ENCODE data around the gene PIK3R1. TPM values are rescaled to one million over a fixed set of nuclear protein-coding genes. Genes with fewer than 3 reads are reported as not detected.

The PIK3R1 gene
- total and polyA plus RNA-seq, 10 of the 15 experiments (the other 5 are each of a cell fraction or from before 2014, with no cell fraction given) = 7.8 to 38.4 (median 15.7) TPM

DNA sequence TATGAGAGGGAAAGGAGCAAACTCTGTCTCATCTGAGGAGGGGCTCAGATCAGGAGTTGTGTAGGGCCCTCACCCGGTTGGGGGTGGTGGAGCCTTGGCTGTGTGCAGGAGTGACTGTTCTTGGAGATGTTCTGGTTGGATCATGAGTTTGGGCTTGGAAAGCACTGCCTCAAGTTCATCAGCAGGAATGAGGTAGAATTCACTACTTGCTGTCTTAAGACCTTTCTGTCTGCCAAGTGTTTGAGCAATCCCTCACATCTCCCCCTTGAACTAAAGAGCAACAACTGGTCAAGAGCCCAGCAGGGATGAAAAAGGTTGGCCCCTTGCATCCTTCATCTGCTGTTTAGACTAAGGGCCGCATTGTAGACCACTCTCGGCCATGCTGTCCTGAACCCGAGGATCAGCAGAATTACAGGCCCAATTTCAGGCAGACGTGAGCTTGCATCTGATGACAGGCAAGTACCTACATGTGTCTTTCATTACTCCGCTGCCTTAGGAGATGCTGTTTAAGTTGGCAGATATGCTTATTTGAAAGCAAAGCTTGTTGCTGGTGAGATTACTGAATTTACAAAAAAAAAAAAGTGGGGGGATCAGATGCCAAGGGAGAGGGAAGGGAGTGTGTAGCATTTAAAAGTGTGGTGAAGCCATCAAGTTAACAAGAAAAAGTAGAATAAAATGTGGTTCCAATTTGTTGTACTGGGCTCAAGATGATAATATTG, 36.4 kb downstream of the PIK3R1 start:
- BruUV-seq (replicated peaks) = no TSS peak
- ChIA-PET POLR2A (interaction anchor here (0.6 to 0.7 kb wide), 2 partner anchors 99 to 994 kb away, joined by 3 read pairs; no protein-coding TSS in a partner anchor), CTCF (interaction anchor here (0.6 to 6.6 kb wide), 20 partner anchors 10 to 1051 kb away, joined by 3 to 73 read pairs (median 4); partner anchors contain the start of gene PIK3R1), RAD21 (ENCODE audit: unreplicated experiment) (interaction anchor here (0.7 to 2.3 kb wide), 11 partner anchors 8 to 1095 kb away, joined by 3 to 22 read pairs (median 5); no protein-coding TSS in a partner anchor), SMC1A (ENCODE audit: uncharacterized antibody, unreplicated experiment) (interaction anchor here (0.6 to 9.9 kb wide), 17 partner anchors 10 to 1005 kb away, joined by 3 to 118 read pairs (median 4); no protein-coding TSS in a partner anchor)
- in situ Hi-C loops (cut with MboI) (loop anchor here (5.0 kb wide), 1 partner anchor 1005 kb away; no protein-coding TSS in a partner anchor), intact Hi-C loops (cut with micrococcal nuclease; ENCODE audit: unreplicated experiment) (loop anchor here (1.0 to 10.0 kb wide), 5 partner anchors 445 to 1097 kb away; no protein-coding TSS in a partner anchor)
- Histone ChIP-seq H3K4me1 (ENCODE audit: control insufficient read depth, insufficient read depth, low read length) (no peaks in the 10 kb centered on the region), H3K36me3 (ENCODE audit: control insufficient read depth in 2 of 2, insufficient read depth in 2 of 2, low read length in 1 of 2) (no peaks in the 10 kb centered on the region), H3K27ac (ENCODE audit: control insufficient read depth, insufficient read depth) (no peak overlapping the region), H3K79me2 (ENCODE audit: control insufficient read depth, insufficient read depth, low read length) (peaks cover 19% of the 10 kb centered on the region), H3K4me2 (ENCODE audit: control insufficient read depth, insufficient read depth) (no peak overlapping the region), H2AFZ (ENCODE audit: control insufficient read depth, low read depth, low read length) (no peak overlapping the region), H3K9me3 (replicated peaks; ENCODE audit: control insufficient read depth, insufficient read depth, low read length) (no peaks in the 10 kb centered on the region), H4K20me1 (ENCODE audit: control insufficient read depth, insufficient read depth) (peaks cover 4% of the 10 kb centered on the region), H3K9ac (ENCODE audit: control insufficient read depth, insufficient read depth, low read length) (no peak overlapping the region; the same call in 1 of the 2 replicates), H3K27me3 (replicated peaks in 1 of 2; ENCODE audit: control insufficient read depth in 2 of 2, insufficient read depth in 2 of 2, low read length in 1 of 2) (no peaks in the 10 kb centered on the region), H3K4me3 (no peak overlapping the region)
- FAIRE-seq (no peak), DNase-seq (ENCODE audit: low read depth, low spot score) (no peak), ATAC-seq (no peak; the same call in 2 of the 3 replicates)
- no peak for TF ChIP-seq GABPA (IDR thresholded peaks at IDR 0.05; ENCODE audit: low read depth)
- TF ChIP-seq EED (IDR thresholded peaks at IDR 0.05; ENCODE audit: low read depth) = no peak
- TF ChIP-seq STAT1 (conservative IDR thresholded peaks at IDR 0.05) = no peak
- no peak for TF ChIP-seq JUND (IDR thresholded peaks at IDR 0.05; ENCODE audit: low read depth, low read length)
- TF ChIP-seq RUNX3 (IDR thresholded peaks at IDR 0.05; ENCODE audit: low read length) = no peak
- TF ChIP-seq, protein P1, sequence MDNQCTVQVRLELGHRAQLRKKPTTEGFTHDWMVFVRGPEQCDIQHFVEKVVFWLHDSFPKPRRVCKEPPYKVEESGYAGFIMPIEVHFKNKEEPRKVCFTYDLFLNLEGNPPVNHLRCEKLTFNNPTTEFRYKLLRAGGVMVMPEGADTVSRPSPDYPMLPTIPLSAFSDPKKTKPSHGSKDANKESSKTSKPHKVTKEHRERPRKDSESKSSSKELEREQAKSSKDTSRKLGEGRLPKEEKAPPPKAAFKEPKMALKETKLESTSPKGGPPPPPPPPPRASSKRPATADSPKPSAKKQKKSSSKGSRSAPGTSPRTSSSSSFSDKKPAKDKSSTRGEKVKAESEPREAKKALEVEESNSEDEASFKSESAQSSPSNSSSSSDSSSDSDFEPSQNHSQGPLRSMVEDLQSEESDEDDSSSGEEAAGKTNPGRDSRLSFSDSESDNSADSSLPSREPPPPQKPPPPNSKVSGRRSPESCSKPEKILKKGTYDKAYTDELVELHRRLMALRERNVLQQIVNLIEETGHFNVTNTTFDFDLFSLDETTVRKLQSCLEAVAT (IDR thresholded peaks at IDR 0.05) = no peak
- TF ChIP-seq ESRRA (IDR thresholded peaks at IDR 0.05; ENCODE audit: low read length) = no peak
- no peak for TF ChIP-seq MTA2 (IDR thresholded peaks at IDR 0.05; ENCODE audit: low read depth)
- WGBS (ENCODE audit: insufficient coverage, insufficient replicate concordance, low lambda C conversion rate, missing lambda C conversion rate) = 80% methylated on average over 6 of the region's 6 CpGs

All from GM12878 (cell line).